HG03196 (cell line): ENCODE results near the gene KIAA1958.

ENCODE experiments used
- ATAC-seq: cut with Tn5 transposase; IDR thresholded peaks from one replicate; pipeline ENCODE4 v1.9.1; 2021; ENCODE audit not compliant: unreplicated experiment

The KIAA1958 gene

GRCh38 chr9:112552229-112553056 is 65.8 kb downstream of the KIAA1958 start:
- ATAC-seq, result no peak

GRCh38 chr9:112553256-112553826 is 66.7 kb downstream of the KIAA1958 start:
- no peak for ATAC-seq

- ATAC-seq, result no peak
Observed at GRCh38 chr9:112554516-112554915, 67.9 kb downstream of the KIAA1958 start.

DNA sequence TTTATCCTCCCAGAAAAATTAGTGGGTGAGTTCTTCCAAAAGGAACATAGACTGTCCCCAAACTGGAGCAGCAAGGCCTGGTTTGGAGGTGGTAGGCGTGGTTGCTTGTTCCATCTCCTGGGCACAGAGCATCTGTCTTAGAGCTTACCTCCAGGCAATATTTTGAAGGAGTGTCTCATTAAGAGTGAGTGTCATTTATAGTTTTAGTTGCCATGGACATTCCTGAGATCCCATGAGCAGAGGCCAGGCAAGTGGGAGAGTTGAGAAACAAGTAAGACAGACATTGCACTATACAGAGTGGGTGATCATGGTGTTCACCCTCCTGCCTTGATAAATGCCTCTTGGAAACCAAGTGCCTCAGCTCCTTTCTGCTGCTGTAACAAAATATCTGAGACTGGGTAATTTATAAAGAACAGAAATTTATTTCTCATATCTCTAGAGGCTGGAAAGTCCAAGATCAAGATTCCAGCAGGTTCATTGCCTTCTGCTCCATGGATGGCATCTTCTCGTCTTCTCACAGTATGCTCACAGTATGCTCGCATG is 68.5 kb downstream of the KIAA1958 start:
- no peak for ATAC-seq

DNA sequence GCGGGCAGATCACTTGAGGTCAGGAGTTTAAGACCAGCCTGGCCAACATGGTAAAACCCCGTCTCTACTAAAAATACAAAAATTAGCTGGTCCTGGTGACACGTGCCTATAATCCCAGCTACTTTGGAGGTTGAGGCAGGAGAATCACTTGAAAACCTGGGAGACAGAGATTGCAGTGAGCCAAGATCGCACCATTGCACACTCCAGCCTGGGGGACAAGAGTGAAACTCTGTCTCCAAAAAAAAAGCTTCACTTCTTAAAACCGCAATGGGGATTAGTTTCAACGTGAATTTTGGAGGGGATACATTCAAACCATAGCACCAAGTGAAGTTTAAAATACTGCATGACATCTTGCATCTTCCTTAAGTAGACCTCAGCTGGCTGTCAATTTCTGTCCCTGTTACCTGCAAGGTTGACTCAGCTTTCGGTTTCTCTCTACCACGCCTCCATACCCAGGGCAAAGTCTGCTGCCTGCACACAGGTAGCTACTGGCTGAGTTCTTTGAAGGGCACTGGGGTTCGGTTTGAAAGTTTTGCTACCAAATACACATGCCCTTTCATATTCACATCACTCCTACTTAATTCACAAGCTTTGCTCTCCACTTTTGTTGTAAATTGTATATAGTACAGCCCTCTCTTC is 69.3 kb downstream of the KIAA1958 start:
- no peak for ATAC-seq

GRCh38 chr9:112556497-112557442 is 70.1 kb downstream of the KIAA1958 start:
- ATAC-seq, result no peak

DNA sequence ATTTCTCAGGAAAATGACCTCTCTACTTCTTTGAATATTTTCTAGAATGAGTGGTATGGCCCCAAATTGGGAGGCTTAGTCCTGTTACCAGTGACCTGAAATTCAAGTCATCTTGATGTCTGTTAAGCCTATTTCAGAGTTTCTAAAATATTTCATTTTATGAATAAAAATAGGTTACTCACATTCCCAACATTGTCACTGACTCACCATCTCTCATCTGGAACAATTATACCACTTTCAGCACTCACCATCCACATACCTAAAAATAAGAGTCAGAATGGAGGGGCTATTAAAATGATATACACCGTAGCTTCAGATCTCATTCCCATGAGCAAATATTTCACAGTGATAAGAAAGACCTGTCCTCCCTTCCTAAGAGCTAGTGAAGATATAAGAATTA is 71.8 kb downstream of the KIAA1958 start:
- no peak for ATAC-seq

GRCh38 chr9:112558978-112559377 is 72.4 kb downstream of the KIAA1958 start:
- no peak for ATAC-seq

DNA sequence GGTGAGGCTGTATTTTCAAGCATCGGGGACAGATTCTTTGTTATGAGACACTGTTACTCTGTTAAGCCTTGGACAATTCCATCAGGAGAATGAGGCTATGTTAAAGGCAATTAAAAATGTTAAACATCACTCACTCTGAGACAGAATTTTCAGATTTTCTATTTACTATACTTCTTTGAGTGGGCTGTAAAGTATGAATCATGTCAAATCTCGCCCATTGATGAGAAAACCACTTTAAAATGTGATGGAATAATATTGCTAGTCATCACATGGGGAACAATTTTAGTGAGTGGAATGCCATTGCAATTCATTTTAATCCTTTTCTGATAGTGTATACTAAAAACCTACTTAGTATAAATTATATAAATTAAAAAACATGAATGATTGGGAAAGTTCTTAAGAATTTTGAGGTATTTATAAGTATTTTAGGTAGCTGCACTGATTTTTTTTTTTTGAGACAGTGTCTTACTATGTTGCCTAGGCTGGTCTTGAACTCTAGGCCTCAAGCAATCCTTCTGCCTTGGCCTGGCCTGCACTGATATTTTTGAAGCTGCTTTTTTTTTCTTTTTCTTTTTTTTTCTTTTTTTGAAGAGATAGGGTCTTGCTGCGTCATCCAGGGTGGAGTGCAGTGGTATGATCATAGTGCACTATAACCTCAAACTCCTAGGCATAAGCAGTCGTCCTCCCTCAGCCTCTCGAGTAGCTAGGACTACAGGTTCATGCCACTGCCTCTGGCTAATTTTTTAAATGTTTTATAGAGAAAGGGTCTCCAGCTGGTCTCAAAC is 73.2 kb downstream of the KIAA1958 start:
- ATAC-seq, result no peak

DNA sequence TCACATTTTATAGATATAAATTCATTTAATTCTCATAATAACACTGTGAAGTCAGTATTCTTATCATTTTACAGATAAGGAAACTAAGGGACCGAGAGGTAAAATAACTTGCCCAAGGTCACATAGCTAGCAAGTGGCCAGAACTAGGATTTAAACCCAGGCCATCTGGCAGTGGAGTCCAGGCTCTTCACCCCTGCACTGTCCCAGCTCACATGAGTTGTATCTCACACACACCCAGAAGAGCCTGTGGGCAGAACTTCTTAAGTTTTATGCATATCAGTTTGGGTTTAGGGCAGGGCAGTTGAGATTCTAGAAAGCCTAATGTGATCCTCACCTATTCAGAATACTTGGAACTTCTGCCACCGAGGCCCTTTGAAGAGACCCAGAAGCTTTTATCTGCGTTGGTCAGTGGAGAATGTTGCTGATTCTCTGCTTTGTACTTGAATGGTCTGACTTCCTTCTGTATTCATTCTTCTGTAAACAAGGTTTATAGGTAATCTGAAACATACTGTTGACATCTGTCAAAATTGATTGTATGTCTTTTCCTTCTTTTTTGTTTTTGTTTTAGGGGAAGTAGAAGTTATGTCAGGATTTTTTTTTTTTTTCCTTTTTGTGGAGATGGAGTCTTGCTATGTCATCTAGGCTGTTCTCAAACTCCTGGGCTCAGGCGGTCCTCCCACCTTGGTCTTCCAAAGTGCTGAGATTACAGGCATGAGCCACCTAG is 75.8 kb downstream of the KIAA1958 start:
- no peak for ATAC-seq

GRCh38 chr9:112569186-112569585 is 82.6 kb downstream of the KIAA1958 start:
- ATAC-seq, result no peak

GRCh38 chr9:112570671-112571167 is 84.1 kb downstream of the KIAA1958 start:
- ATAC-seq, result no peak

GRCh38 chr9:112571624-112572355 is 85.2 kb downstream of the KIAA1958 start:
- ATAC-seq, result no peak

- no peak for ATAC-seq
Observed at GRCh38 chr9:112572416-112572815, 85.8 kb downstream of the KIAA1958 start.

DNA sequence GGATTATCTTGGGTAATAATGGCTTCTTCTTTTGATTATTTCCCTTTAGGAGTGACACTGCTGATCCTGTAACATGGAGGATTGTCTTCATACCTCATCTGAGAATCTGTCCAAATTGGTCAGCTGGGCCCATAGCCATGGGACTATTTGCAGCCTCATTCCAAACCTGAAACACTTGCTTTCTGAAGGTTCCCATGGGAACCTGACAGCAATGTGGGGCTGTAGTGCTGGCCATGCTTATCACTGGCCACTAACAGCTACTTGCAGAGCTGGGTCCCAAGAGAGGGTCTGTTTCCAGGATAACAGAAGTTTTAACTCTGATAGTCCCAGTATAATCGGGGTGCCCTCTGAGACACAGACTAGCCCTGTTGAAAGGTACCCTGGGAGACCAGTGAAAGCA is 87.4 kb downstream of the KIAA1958 start:
- no peak for ATAC-seq

DNA sequence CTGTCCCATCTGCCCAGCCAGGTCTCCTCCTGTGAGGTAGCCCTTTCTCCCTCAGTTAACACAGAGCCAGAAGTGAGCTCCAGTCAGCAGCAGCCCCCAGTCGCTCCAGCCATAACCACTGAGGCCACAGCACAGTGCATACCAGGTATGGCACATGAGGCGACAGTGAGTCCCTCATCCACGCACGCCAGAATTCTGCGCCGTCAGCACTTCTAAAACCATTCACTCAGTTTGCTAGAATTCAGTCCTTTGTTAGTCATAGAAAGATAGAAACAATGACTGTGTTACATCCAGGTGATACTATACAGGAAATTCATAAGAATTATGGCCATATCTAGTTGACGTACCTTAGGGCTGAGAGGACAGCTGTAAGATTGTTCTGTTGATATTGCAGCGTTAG is 88.5 kb downstream of the KIAA1958 start:
- no peak for ATAC-seq

- no peak for ATAC-seq
Observed at GRCh38 chr9:112581469-112582176, 95.0 kb downstream of the KIAA1958 start.
